Fibroblast of skin of left quadriceps (primary cell): ENCODE results near the gene TOR1B.

Experiments
- DNase-seq, 2 experiments: peaks; one replicate each; pipeline ENCODE4 v3.0.0-alpha.2; 2013; ENCODE audit warnings: low read depth in 2 of 2

TOR1B gene

GRCh38 chr9:129814432-129815223 lies 11.6 kb downstream of the TOR1B start:
- no peak for DNase-seq

GRCh38 chr9:129815278-129815677 lies 12.3 kb downstream of the TOR1B start:
- DNase-seq = no peak

- no peak for DNase-seq
These were observed 13.8 kb downstream of the TOR1B start for GRCh38 chr9:129816501-129817435.

GRCh38 chr9:129822898-129823541 lies 20.0 kb downstream of the TOR1B start:
- DNase-seq = no peak

GRCh38 chr9:129823542-129823934 lies 20.6 kb downstream of the TOR1B start:
- no peak for DNase-seq

GRCh38 chr9:129823935-129824601 lies 21.1 kb downstream of the TOR1B start, which contains the start of gene TOR1A:
Gene TOR1A, minus strand, starts transcription at chr9:129824136. Its CDS starts 51 bp downstream, at chr9:129824085.
- DNase-seq = peak; percentile 88 to 90

- DNase-seq = no peak
These were observed 23.4 kb downstream of the TOR1B start for GRCh38 chr9:129826344-129826743.

GRCh38 chr9:129826759-129827158 lies 23.8 kb downstream of the TOR1B start:
- DNase-seq = no peak

GRCh38 chr9:129828051-129828450 lies 25.1 kb downstream of the TOR1B start:
- no peak for DNase-seq

- no peak for DNase-seq
These were observed 26.0 kb downstream of the TOR1B start for GRCh38 chr9:129828969-129829368.

GRCh38 chr9:129832982-129833381 lies 30.0 kb downstream of the TOR1B start:
- no peak for DNase-seq

- no peak for DNase-seq
These were observed 31.6 kb downstream of the TOR1B start for GRCh38 chr9:129834489-129835127.

GRCh38 chr9:129835128-129835859 lies 32.3 kb downstream of the TOR1B start, which contains the start of the genes C9orf78 and USP20:
Gene C9orf78, minus strand, starts transcription at chr9:129835275. Its CDS starts 54 bp downstream, at chr9:129835221.
Gene USP20, plus strand, starts transcription at chr9:129835458. Its CDS starts 17,098 bp downstream, at chr9:129852556.
- DNase-seq = peak; percentile 84

GRCh38 chr9:129835860-129836223 lies 32.9 kb downstream of the TOR1B start:
- DNase-seq = no peak

GRCh38 chr9:129836311-129837007 lies 33.5 kb downstream of the TOR1B start:
- DNase-seq = no peak

GRCh38 chr9:129838707-129839259 lies 35.8 kb downstream of the TOR1B start:
- DNase-seq = peak; percentile 18 to 26

- DNase-seq = no peak
These were observed 36.5 kb downstream of the TOR1B start for GRCh38 chr9:129839324-129840023.

- no peak for DNase-seq
These were observed 37.0 kb downstream of the TOR1B start for GRCh38 chr9:129840034-129840433.

- no peak for DNase-seq
These were observed 38.1 kb downstream of the TOR1B start for GRCh38 chr9:129841071-129841470.
